Measurements from ENCODE around the gene ROR2.

- TF ChIP-seq, protein P1, sequence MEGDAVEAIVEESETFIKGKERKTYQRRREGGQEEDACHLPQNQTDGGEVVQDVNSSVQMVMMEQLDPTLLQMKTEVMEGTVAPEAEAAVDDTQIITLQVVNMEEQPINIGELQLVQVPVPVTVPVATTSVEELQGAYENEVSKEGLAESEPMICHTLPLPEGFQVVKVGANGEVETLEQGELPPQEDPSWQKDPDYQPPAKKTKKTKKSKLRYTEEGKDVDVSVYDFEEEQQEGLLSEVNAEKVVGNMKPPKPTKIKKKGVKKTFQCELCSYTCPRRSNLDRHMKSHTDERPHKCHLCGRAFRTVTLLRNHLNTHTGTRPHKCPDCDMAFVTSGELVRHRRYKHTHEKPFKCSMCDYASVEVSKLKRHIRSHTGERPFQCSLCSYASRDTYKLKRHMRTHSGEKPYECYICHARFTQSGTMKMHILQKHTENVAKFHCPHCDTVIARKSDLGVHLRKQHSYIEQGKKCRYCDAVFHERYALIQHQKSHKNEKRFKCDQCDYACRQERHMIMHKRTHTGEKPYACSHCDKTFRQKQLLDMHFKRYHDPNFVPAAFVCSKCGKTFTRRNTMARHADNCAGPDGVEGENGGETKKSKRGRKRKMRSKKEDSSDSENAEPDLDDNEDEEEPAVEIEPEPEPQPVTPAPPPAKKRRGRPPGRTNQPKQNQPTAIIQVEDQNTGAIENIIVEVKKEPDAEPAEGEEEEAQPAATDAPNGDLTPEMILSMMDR (conservative IDR thresholded peaks at IDR 0.05; ENCODE audit: low read length) = no peak
- TF ChIP-seq EZH2phosphoT487 (IDR thresholded peaks at IDR 0.05; ENCODE audit: borderline replicate concordance) = no peak
Measured at GRCh38 chr9:91611582-91611981, 338.4 kb downstream of the ROR2 start.
